ENCODE measurements around the gene CALD1. TPM values are rescaled to one million over a fixed set of nuclear protein-coding genes. Genes with fewer than 3 reads are reported as not detected.

The CALD1 gene
- total and polyA plus RNA-seq, 7 donors = 16.8 to 59.5 (median 25.0) TPM

- no peak overlapping the region for H3K4me3 ChIP-seq
- H3K27ac ChIP-seq = no peak overlapping the region
- ATAC-seq = no peak
- no peaks in the 10 kb centered on the region for H3K4me1 ChIP-seq
- no peaks in the 10 kb centered on the region for H3K36me3 ChIP-seq (ENCODE audit: insufficient read depth in 1 of 2, low read depth in 1 of 2)
- intact Hi-C loops (cut with DNase I) = no loop called here
- no peak for DNase-seq
- H3K9me3 ChIP-seq = no peaks in the 10 kb centered on the region
- WGBS, 3 donors = 64 to 66% (median 64%) methylated on average over 4 of the region's 4 CpGs
- no peak for TF ChIP-seq CTCF (IDR thresholded peaks at IDR 0.05)
- peaks cover 0 to 2% (median 0%) of the 10 kb centered on the region in 3 donors for H3K27me3 ChIP-seq (ENCODE audit: insufficient read depth in 3 of 3, low read length in 2 of 3)
Observed at GRCh38 chr7:134879815-134880475, 100.5 kb downstream of the CALD1 start.

GRCh38 chr7:134882481-134882880, 103.0 kb downstream of the CALD1 start:
- Histone ChIP-seq H3K27me3 (ENCODE audit: insufficient read depth in 3 of 3, low read length in 2 of 3) (no peaks in the 10 kb centered on the region), H3K9me3 (no peaks in the 10 kb centered on the region), H3K36me3 (ENCODE audit: insufficient read depth in 1 of 2, low read depth in 1 of 2) (no peaks in the 10 kb centered on the region), H3K27ac (no peak overlapping the region), H3K4me1 (no peaks in the 10 kb centered on the region), H3K4me3 (no peak overlapping the region)
- DNase-seq (no peak), ATAC-seq (no peak)
- TF ChIP-seq CTCF (IDR thresholded peaks at IDR 0.05) = no peak
- 60 to 71% (median 70%) methylated on average over 1 of the region's 1 CpG for WGBS, 3 donors
- intact Hi-C loops (cut with DNase I) = no loop called here

- H3K4me1 ChIP-seq = peaks cover 2% of the 10 kb centered on the region
- H3K4me3 ChIP-seq = no peak overlapping the region
- WGBS, 3 donors = 66 to 76% (median 74%) methylated on average over 1 of the region's 1 CpG
- DNase-seq = no peak
- H3K36me3 ChIP-seq (ENCODE audit: insufficient read depth in 1 of 2, low read depth in 1 of 2) = no peaks in the 10 kb centered on the region
- TF ChIP-seq CTCF (IDR thresholded peaks at IDR 0.05) = no peak
- peak overlapping the region; percentile 37 for H3K27ac ChIP-seq
- H3K27me3 ChIP-seq (ENCODE audit: insufficient read depth in 3 of 3, low read length in 2 of 3) = no peaks in the 10 kb centered on the region
- H3K9me3 ChIP-seq = no peaks in the 10 kb centered on the region
- intact Hi-C loops (cut with DNase I) = no loop called here
- ATAC-seq = peak in 1 of 4 donors; percentile 47
Observed at GRCh38 chr7:134885967-134886352, 106.5 kb downstream of the CALD1 start.

GRCh38 chr7:134886353-134887057, 107.1 kb downstream of the CALD1 start:
- Histone ChIP-seq H3K36me3 (ENCODE audit: insufficient read depth in 1 of 2, low read depth in 1 of 2) (no peaks in the 10 kb centered on the region), H3K27me3 (ENCODE audit: insufficient read depth in 3 of 3, low read length in 2 of 3) (no peaks in the 10 kb centered on the region), H3K27ac (peak overlapping the region; percentile 37), H3K4me3 (no peak overlapping the region), H3K9me3 (no peaks in the 10 kb centered on the region), H3K4me1 (peaks cover 6% of the 10 kb centered on the region)
- WGBS, 3 donors = 40 to 44% (median 42%) methylated on average over 8 of the region's 8 CpGs
- DNase-seq = peak in 1 of 2 donors; percentile 28
- intact Hi-C loops (cut with DNase I) = no loop called here
- TF ChIP-seq CTCF (IDR thresholded peaks at IDR 0.05) = no peak
- ATAC-seq = no peak

Measured in psoas muscle (tissue), 8 donors.